ENCODE data around the gene ZNF414.

Gene ZNF414

GRCh38 chr19:8485561-8486371 lies 28.2 kb downstream of the ZNF414 start:
- peak overlapping the region; percentile 48 to 85 (median 81); a peak in 21 of 22 replicates for H3K9ac ChIP-seq
- no peak for TF ChIP-seq Cebpa-rat (IDR thresholded peaks at IDR 0.05)
- peaks cover 38 to 97% (median 75%) of the 10 kb centered on the region in 10 experiments for H3K4me1 ChIP-seq
- peaks cover 83 to 95% (median 95%) of the 10 kb centered on the region in 11 experiments for H3K36me3 ChIP-seq
- peak overlapping the region; percentile 75 to 98 (median 96) for H3K27ac ChIP-seq
- H3K27me3 ChIP-seq = no peaks in the 10 kb centered on the region
- H3K9me3 ChIP-seq (replicated peaks in 1 of 11) = peaks cover 0 to 7% (median 0%) of the 10 kb centered on the region in 11 experiments; a peak in 1 of 22 replicates
- peak overlapping the region in 3 of 10 experiments; percentile 5 to 53 (median 21); a peak in 3 of 20 replicates for H3K4me3 ChIP-seq
- H4K20me1 ChIP-seq = peaks cover 25 to 66% (median 34%) of the 10 kb centered on the region in 11 experiments
- H3K4me2 ChIP-seq = peak overlapping the region; percentile 64 to 93 (median 83)

- H4K20me1 ChIP-seq = peaks cover 37 to 80% (median 47%) of the 10 kb centered on the region in 11 experiments
- peaks cover 0 to 7% (median 0%) of the 10 kb centered on the region in 11 experiments; a peak in 1 of 22 replicates for H3K9me3 ChIP-seq (replicated peaks in 1 of 11)
- TF ChIP-seq Cebpa-rat (IDR thresholded peaks at IDR 0.05) = no peak
- peaks cover 85 to 95% (median 94%) of the 10 kb centered on the region in 11 experiments for H3K36me3 ChIP-seq
- H3K4me2 ChIP-seq = peak overlapping the region in 9 of 11 experiments; percentile 1 to 93 (median 83); a peak in 15 of 22 replicates
- no peak overlapping the region; a peak in 1 of 20 replicates for H3K4me3 ChIP-seq
- H3K9ac ChIP-seq = peak overlapping the region; percentile 15 to 85 (median 79); a peak in 16 of 22 replicates
- no peaks in the 10 kb centered on the region for H3K27me3 ChIP-seq
- H3K4me1 ChIP-seq = peaks cover 38 to 89% (median 61%) of the 10 kb centered on the region in 10 experiments
- peak overlapping the region; percentile 39 to 98 (median 96); a peak in 21 of 22 replicates for H3K27ac ChIP-seq
Measured at GRCh38 chr19:8484331-8484894, 29.6 kb downstream of the ZNF414 start.

GRCh38 chr19:8483165-8483564 lies 30.8 kb downstream of the ZNF414 start:
- Histone ChIP-seq H3K36me3 (peaks cover 85 to 95% (median 94%) of the 10 kb centered on the region in 11 experiments), H3K4me1 (peaks cover 32 to 77% (median 49%) of the 10 kb centered on the region in 10 experiments), H4K20me1 (peaks cover 50 to 92% (median 59%) of the 10 kb centered on the region in 11 experiments), H3K27ac (peak overlapping the region in 6 of 11 experiments; percentile 11 to 98 (median 96); a peak in 8 of 22 replicates), H3K4me2 (peak overlapping the region in 2 of 11 experiments; percentile 89 to 90; a peak in 3 of 22 replicates), H3K27me3 (no peaks in the 10 kb centered on the region), H3K9me3 (replicated peaks in 1 of 11) (peaks cover 0 to 7% (median 0%) of the 10 kb centered on the region in 11 experiments; a peak in 1 of 22 replicates), H3K4me3 (no peak overlapping the region), H3K9ac (peak overlapping the region in 1 of 11 experiments; percentile 24; a peak in 1 of 22 replicates)
- TF ChIP-seq Cebpa-rat (IDR thresholded peaks at IDR 0.05) = no peak

- Histone ChIP-seq H3K4me2 (no peak overlapping the region; a peak in 1 of 22 replicates), H3K4me3 (no peak overlapping the region), H3K36me3 (peaks cover 86 to 95% (median 94%) of the 10 kb centered on the region in 11 experiments), H3K27ac (peak overlapping the region in 5 of 11 experiments; percentile 36 to 98 (median 96); a peak in 6 of 22 replicates), H4K20me1 (peaks cover 54 to 97% (median 64%) of the 10 kb centered on the region in 11 experiments), H3K4me1 (peaks cover 28 to 72% (median 44%) of the 10 kb centered on the region in 10 experiments), H3K9me3 (replicated peaks in 1 of 11) (peaks cover 0 to 7% (median 0%) of the 10 kb centered on the region in 11 experiments; a peak in 1 of 22 replicates), H3K9ac (peak overlapping the region in 1 of 11 experiments; percentile 24; a peak in 1 of 22 replicates), H3K27me3 (no peaks in the 10 kb centered on the region)
- no peak for TF ChIP-seq Cebpa-rat (IDR thresholded peaks at IDR 0.05)
Measured at GRCh38 chr19:8482696-8483095, 31.3 kb downstream of the ZNF414 start.

GRCh38 chr19:8481616-8482015 lies 32.4 kb downstream of the ZNF414 start:
- Histone ChIP-seq H3K27ac (peak overlapping the region in 1 of 11 experiments; percentile 13; a peak in 1 of 22 replicates), H3K9me3 (replicated peaks in 1 of 11) (peaks cover 0 to 7% (median 0%) of the 10 kb centered on the region in 11 experiments; a peak in 1 of 22 replicates), H3K36me3 (peaks cover 94 to 100% (median 99%) of the 10 kb centered on the region in 11 experiments), H3K4me3 (no peak overlapping the region), H4K20me1 (peaks cover 64 to 100% (median 75%) of the 10 kb centered on the region in 11 experiments), H3K9ac (0 out of 22 replicates have a peak overlapping the region, but pooled peaks of 1 of the 11 experiments have one; percentile 14), H3K4me1 (peaks cover 18 to 61% (median 34%) of the 10 kb centered on the region in 10 experiments), H3K4me2 (no peak overlapping the region), H3K27me3 (no peaks in the 10 kb centered on the region)
- no peak for TF ChIP-seq Cebpa-rat (IDR thresholded peaks at IDR 0.05)

- H3K27ac ChIP-seq = peak overlapping the region in 1 of 11 experiments; percentile 44; a peak in 1 of 22 replicates
- H3K9ac ChIP-seq = peak overlapping the region in 2 of 11 experiments; percentile 1 to 14; a peak in 1 of 22 replicates
- no peak for TF ChIP-seq Cebpa-rat (IDR thresholded peaks at IDR 0.05)
- H3K36me3 ChIP-seq = peaks cover 94 to 100% (median 99%) of the 10 kb centered on the region in 11 experiments
- H3K4me1 ChIP-seq = peaks cover 14 to 57% (median 30%) of the 10 kb centered on the region in 10 experiments
- no peak overlapping the region for H3K4me3 ChIP-seq
- peaks cover 0 to 7% (median 0%) of the 10 kb centered on the region in 11 experiments; a peak in 1 of 22 replicates for H3K9me3 ChIP-seq (replicated peaks in 1 of 11)
- H3K4me2 ChIP-seq = no peak overlapping the region
- no peaks in the 10 kb centered on the region for H3K27me3 ChIP-seq
- peaks cover 68 to 100% (median 79%) of the 10 kb centered on the region in 11 experiments for H4K20me1 ChIP-seq
Measured at GRCh38 chr19:8481201-8481600, 32.8 kb downstream of the ZNF414 start.

GRCh38 chr19:8478598-8478997 lies 35.4 kb downstream of the ZNF414 start:
- Histone ChIP-seq H4K20me1 (peaks cover 93 to 100% (median 99%) of the 10 kb centered on the region in 11 experiments), H3K9me3 (replicated peaks in 1 of 11) (peaks cover 0 to 1% (median 0%) of the 10 kb centered on the region in 11 experiments; a peak in 1 of 22 replicates), H3K36me3 (peaks cover 92 to 100% (median 99%) of the 10 kb centered on the region in 11 experiments)

GRCh38 chr19:8477889-8478288 lies 36.1 kb downstream of the ZNF414 start:
- Histone ChIP-seq H3K9ac (no peak overlapping the region), H3K4me3 (no peak overlapping the region), H4K20me1 (peaks cover 93 to 100% (median 98%) of the 10 kb centered on the region in 11 experiments), H3K4me2 (no peak overlapping the region), H3K27me3 (no peaks in the 10 kb centered on the region), H3K27ac (no peak overlapping the region), H3K4me1 (peaks cover 29 to 57% (median 34%) of the 10 kb centered on the region in 10 experiments), H3K36me3 (peaks cover 87 to 100% (median 95%) of the 10 kb centered on the region in 11 experiments), H3K9me3 (replicated peaks in 1 of 11) (no peaks in the 10 kb centered on the region)
- no peak for TF ChIP-seq Cebpa-rat (IDR thresholded peaks at IDR 0.05)

More at GRCh38 chr19:8478598-8478997, 35.4 kb downstream of the ZNF414 start:
- 0 out of 22 replicates have a peak overlapping the region, but pooled peaks of 1 of the 11 experiments have one; percentile 16 for H3K27ac ChIP-seq
- H3K4me1 ChIP-seq = peaks cover 22 to 57% (median 31%) of the 10 kb centered on the region in 10 experiments
- no peaks in the 10 kb centered on the region for H3K27me3 ChIP-seq
- H3K4me3 ChIP-seq = no peak overlapping the region
- TF ChIP-seq Cebpa-rat (IDR thresholded peaks at IDR 0.05) = no peak
- no peak overlapping the region; a peak in 1 of 22 replicates for H3K9ac ChIP-seq
- no peak overlapping the region for H3K4me2 ChIP-seq

All from BLaER1 treated with 17β-estradiol and CSF1 and Interleukin-3, amounts not matched to agents 10 nM and 100 nM (cell line).